Ovary (tissue), 3 donors: ENCODE data around the gene EPB41L4B.

ENCODE experiments used
- CTCF ChIP-seq, 3 donors: fragments of 450-650 bp in 2 of 3; fragments of 200-600 bp in 1 of 3; IDR thresholded peaks; one replicate each; pipeline versions ENCODE4 v1.5.1 to v1.8.0; 2016 to 2022; ENCODE audit warnings: antibody characterized with exemption in 3 of 3, mild to moderate bottlenecking in 1 of 3
- EP300 ChIP-seq: sonication (generic); formaldehyde crosslinking; IDR thresholded peaks from one replicate; pipeline ENCODE4 v1.6.1; 2017; ENCODE audit warnings: antibody characterized with exemption
- donor health status: DM: no; HTN: no; CAD: no.

- no peak for TF ChIP-seq CTCF (IDR thresholded peaks at IDR 0.05)
- no peak for TF ChIP-seq EP300
Measured at GRCh38 chr9:109238125-109238524, 82.7 kb downstream of the EPB41L4B start.
